Measurements from ENCODE around the gene PLCB3.

PLCB3 gene

GRCh38 chr11:64250415-64251015, 815 bp upstream of the PLCB3 start:
- DNase-seq (ENCODE audit: low read depth), result no peak

- DNase-seq (ENCODE audit: low read depth), result no peak
Observed at GRCh38 chr11:64251753-64252002, 348 bp downstream of the PLCB3 start.

- DNase-seq (ENCODE audit: low read depth), result no peak
Observed at GRCh38 chr11:64252003-64252872, 908 bp downstream of the PLCB3 start.

- no peak for DNase-seq (ENCODE audit: low read depth)
Observed at GRCh38 chr11:64253043-64253442, 1.7 kb downstream of the PLCB3 start.

- DNase-seq (ENCODE audit: low read depth), result no peak
Observed at GRCh38 chr11:64253481-64253880, 2.2 kb downstream of the PLCB3 start.

- no peak for DNase-seq (ENCODE audit: low read depth)
Observed at GRCh38 chr11:64254326-64254725, 3.0 kb downstream of the PLCB3 start.

- DNase-seq (ENCODE audit: low read depth), result no peak
Observed at GRCh38 chr11:64255135-64256128, 4.1 kb downstream of the PLCB3 start.

- no peak for DNase-seq (ENCODE audit: low read depth)
Observed at GRCh38 chr11:64256300-64256699, 5.0 kb downstream of the PLCB3 start.

- no peak for DNase-seq (ENCODE audit: low read depth)
Observed at GRCh38 chr11:64258356-64258755, 7.0 kb downstream of the PLCB3 start.

GRCh38 chr11:64258946-64259532, 7.7 kb downstream of the PLCB3 start:
- no peak for DNase-seq (ENCODE audit: low read depth)

- DNase-seq (ENCODE audit: low read depth), result no peak
Observed at GRCh38 chr11:64259533-64260067, 8.3 kb downstream of the PLCB3 start.

- no peak for DNase-seq (ENCODE audit: low read depth)
Observed at GRCh38 chr11:64260147-64260708, 8.9 kb downstream of the PLCB3 start.

- DNase-seq (ENCODE audit: low read depth), result no peak
Observed at GRCh38 chr11:64261556-64262080, 10.3 kb downstream of the PLCB3 start.

GRCh38 chr11:64262271-64263002, 11.1 kb downstream of the PLCB3 start:
- no peak for DNase-seq (ENCODE audit: low read depth)

GRCh38 chr11:64263021-64263946, 12.0 kb downstream of the PLCB3 start:
- DNase-seq (ENCODE audit: low read depth), result no peak

GRCh38 chr11:64263947-64264317, 12.6 kb downstream of the PLCB3 start:
- no peak for DNase-seq (ENCODE audit: low read depth)

GRCh38 chr11:64264371-64264852, 13.1 kb downstream of the PLCB3 start:
- no peak for DNase-seq (ENCODE audit: low read depth)

- DNase-seq (ENCODE audit: low read depth), result no peak
Observed at GRCh38 chr11:64265176-64266160, 14.1 kb downstream of the PLCB3 start.
